Activated naive CD4-positive, alpha-beta T cell treated with anti-CD3 and anti-CD28 coated beads, Interleukin-2, amount 50 U/mL, for 72 hours (primary cell): Measurements from ENCODE around the gene KCNN4. TPM values are rescaled to one million over a fixed set of nuclear protein-coding genes. Genes with fewer than 3 reads are reported as not detected.
"Not testable (repeated sequence)": the region's sequence is repeated elsewhere in the genome, so short reads cannot be mapped to it uniquely, and the experiment has no call there.

ENCODE experiments used
- ATAC-seq, 2 donors: fragments of 150-1000 bp; cut with Tn5 transposase; 2 replicates each; pipeline ENCODE4 v1.10.0; 2021; ENCODE audit warnings: mild to moderate bottlenecking in 2 of 2, moderate library complexity in 2 of 2
- DNase-seq, 2 donors: peaks; one replicate each; pipeline ENCODE4 v3.0.0; 2021 to 2022; ENCODE audit warnings: low spot score in 2 of 2
- H3K27ac Mint-ChIP-seq, 2 donors: one replicate each; pipeline ENCODE4 v1.8.0; 2022; ENCODE audit warnings: mild to moderate bottlenecking in 2 of 2, mixed read lengths in 2 of 2
- H3K36me3 Mint-ChIP-seq, 2 donors: one replicate each; pipeline ENCODE4 v1.8.0; 2022; ENCODE audit warnings: mixed read lengths in 2 of 2
- H3K9me3 Mint-ChIP-seq, 2 donors: one replicate each; pipeline ENCODE4 v1.8.0; 2022; ENCODE audit warnings: mixed read lengths in 2 of 2
- total RNA-seq, 2 donors: library from RNA; stranded (reverse); gene quantifications; one replicate each; pipeline ENCODE4 v1.2.3, GENCODE V29; 2022

Gene KCNN4
- total RNA-seq, 2 donors from 2014 or later: 110 to 145 TPM

- H3K9me3 Mint-ChIP-seq, DNase-seq, H3K27ac Mint-ChIP-seq, H3K36me3 Mint-ChIP-seq, ATAC-seq: not testable (repeated sequence)
These were observed 25.6 kb upstream of the KCNN4 start for GRCh38 chr19:43806401-43806800.

GRCh38 chr19:43804432-43804831 lies 23.7 kb upstream of the KCNN4 start:
- Mint-ChIP-seq H3K36me3 (no peaks in the 10 kb centered on the region), H3K9me3 (no peaks in the 10 kb centered on the region), H3K27ac (no peak overlapping the region)
- DNase-seq: no peak
- no peak for ATAC-seq

- no peak for ATAC-seq
- Mint-ChIP-seq H3K27ac (peak within 1 kb of the TSS in 1 of 2 donors; percentile 16), H3K36me3 (peaks cover 0 to 7% of the 10 kb centered on the region in 2 donors), H3K9me3 (no peaks in the 10 kb centered on the region)
- no peak for DNase-seq
These were observed 21.6 kb upstream of the KCNN4 start, which contains the start of gene LYPD5 for GRCh38 chr19:43802216-43802951. Gene LYPD5, minus strand, starts transcription at chr19:43802447. Its CDS starts 67 bp downstream, at chr19:43802380.

- DNase-seq (no peak), ATAC-seq (no peak)
- peaks cover 5 to 12% of the 10 kb centered on the region in 2 donors for H3K36me3 Mint-ChIP-seq
- H3K27ac Mint-ChIP-seq: no peak overlapping the region
- peaks cover 0 to 5% of the 10 kb centered on the region in 2 donors for H3K9me3 Mint-ChIP-seq
These were observed 18.8 kb upstream of the KCNN4 start for GRCh38 chr19:43799502-43800142.

GRCh38 chr19:43798546-43799409 lies 18.0 kb upstream of the KCNN4 start:
- ATAC-seq (peak; percentile 90 to 94), DNase-seq (peak; percentile 64 to 69)
- Mint-ChIP-seq H3K27ac (peak overlapping the region; percentile 54 to 80), H3K9me3 (peaks cover 0 to 5% of the 10 kb centered on the region in 2 donors), H3K36me3 (peaks cover 5 to 12% of the 10 kb centered on the region in 2 donors)

GRCh38 chr19:43798026-43798545 lies 17.3 kb upstream of the KCNN4 start:
- peaks cover 0 to 5% of the 10 kb centered on the region in 2 donors for H3K9me3 Mint-ChIP-seq
- ATAC-seq: peak; percentile 14 to 20

GRCh38 chr19:43797556-43797955 lies 16.8 kb upstream of the KCNN4 start:
- ATAC-seq (no peak), DNase-seq (no peak)
- Mint-ChIP-seq H3K27ac (no peak overlapping the region), H3K36me3 (peaks cover 5 to 12% of the 10 kb centered on the region in 2 donors), H3K9me3 (peaks cover 0 to 5% of the 10 kb centered on the region in 2 donors)

More at GRCh38 chr19:43798026-43798545, 17.3 kb upstream of the KCNN4 start:
- Mint-ChIP-seq H3K36me3 (peaks cover 5 to 12% of the 10 kb centered on the region in 2 donors), H3K27ac (peak overlapping the region in 1 of 2 donors; percentile 80)
- no peak for DNase-seq

GRCh38 chr19:43797118-43797517 lies 16.3 kb upstream of the KCNN4 start:
- Mint-ChIP-seq H3K36me3 (peaks cover 5 to 12% of the 10 kb centered on the region in 2 donors), H3K27ac (no peak overlapping the region), H3K9me3 (peaks cover 0 to 5% of the 10 kb centered on the region in 2 donors)
- DNase-seq (no peak), ATAC-seq (no peak)

GRCh38 chr19:43790587-43790986 lies 9.8 kb upstream of the KCNN4 start:
- Mint-ChIP-seq H3K9me3 (no peaks in the 10 kb centered on the region), H3K36me3 (no peaks in the 10 kb centered on the region), H3K27ac (no peak overlapping the region)
- DNase-seq (no peak), ATAC-seq (no peak)

GRCh38 chr19:43789029-43789428 lies 8.3 kb upstream of the KCNN4 start:
- no peaks in the 10 kb centered on the region for H3K36me3 Mint-ChIP-seq
- H3K9me3 Mint-ChIP-seq: no peaks in the 10 kb centered on the region
- H3K27ac Mint-ChIP-seq: no peak overlapping the region
- DNase-seq (no peak), ATAC-seq (no peak)

GRCh38 chr19:43786665-43787064 lies 5.9 kb upstream of the KCNN4 start:
- no peak overlapping the region for H3K27ac Mint-ChIP-seq
- DNase-seq: no peak
- peaks cover 0 to 5% of the 10 kb centered on the region in 2 donors for H3K9me3 Mint-ChIP-seq
- peaks cover 0 to 6% of the 10 kb centered on the region in 2 donors for H3K36me3 Mint-ChIP-seq
- no peak for ATAC-seq

- ATAC-seq: peak in 1 of 2 donors; percentile 5
- Mint-ChIP-seq H3K36me3 (peaks cover 0 to 6% of the 10 kb centered on the region in 2 donors), H3K27ac (peak overlapping the region; percentile 75 to 94), H3K9me3 (peaks cover 0 to 5% of the 10 kb centered on the region in 2 donors)
- DNase-seq: peak in 1 of 2 donors; percentile 66
These were observed 4.4 kb upstream of the KCNN4 start for GRCh38 chr19:43784981-43785808.

GRCh38 chr19:43784241-43784980 lies 3.6 kb upstream of the KCNN4 start:
- DNase-seq: peak; percentile 67 to 82

GRCh38 chr19:43783636-43784035 lies 2.9 kb upstream of the KCNN4 start:
- H3K9me3 Mint-ChIP-seq: peaks cover 0 to 5% of the 10 kb centered on the region in 2 donors
- H3K27ac Mint-ChIP-seq: peak overlapping the region; percentile 75 to 94
- peaks cover 14 to 20% of the 10 kb centered on the region in 2 donors for H3K36me3 Mint-ChIP-seq
- DNase-seq (no peak), ATAC-seq (no peak)

More at GRCh38 chr19:43784241-43784980, 3.6 kb upstream of the KCNN4 start:
- peak; percentile 36 to 56 for ATAC-seq
- Mint-ChIP-seq H3K27ac (peak overlapping the region; percentile 75 to 94), H3K9me3 (peaks cover 0 to 5% of the 10 kb centered on the region in 2 donors), H3K36me3 (peaks cover 6 to 12% of the 10 kb centered on the region in 2 donors)

GRCh38 chr19:43782689-43783231 lies 2.0 kb upstream of the KCNN4 start:
- ATAC-seq: no peak
- H3K27ac Mint-ChIP-seq: peak overlapping the region in 1 of 2 donors; percentile 88
- no peak for DNase-seq
- peaks cover 23% of the 10 kb centered on the region in 2 donors for H3K36me3 Mint-ChIP-seq
- peaks cover 0 to 5% of the 10 kb centered on the region in 2 donors for H3K9me3 Mint-ChIP-seq
